ENCODE measurements around the gene ANKMY1. TPM values are rescaled to one million over a fixed set of nuclear protein-coding genes. Genes with fewer than 3 reads are reported as not detected.

Gene ANKMY1
- total RNA-seq, 2 experiments from 2014 or later: 25.7 to 26.2 TPM

- ATAC-seq (ENCODE audit: poor library complexity): no peak
- Histone ChIP-seq H3K4me3 (ENCODE audit: low read length) (no peak overlapping the region), H3K36me3 (ENCODE audit: insufficient read depth, low read length) (peaks cover 26% of the 10 kb centered on the region), H3K27ac (ENCODE audit: low read depth in 1 of 2, low read length in 2 of 2) (no peak overlapping the region), H3K9me3 (ENCODE audit: control insufficient read depth in 1 of 2, insufficient read depth in 1 of 2, low read length in 2 of 2) (peaks cover 9 to 17% of the 10 kb centered on the region in 2 experiments), H3K4me1 (ENCODE audit: insufficient read depth, low read length) (no peaks in the 10 kb centered on the region), H3K27me3 (ENCODE audit: control insufficient read depth in 1 of 2, insufficient read depth in 2 of 2, low read length in 2 of 2) (no peaks in the 10 kb centered on the region)
- H3K4me3 Mint-ChIP-seq: no peak overlapping the region
- H3K27ac Mint-ChIP-seq: no peak overlapping the region
- intact Hi-C loops (cut with DNase I, micrococcal nuclease): no loop called here
- no peaks in the 10 kb centered on the region for H3K27me3 Mint-ChIP-seq
- TF ChIP-seq, protein P1, sequence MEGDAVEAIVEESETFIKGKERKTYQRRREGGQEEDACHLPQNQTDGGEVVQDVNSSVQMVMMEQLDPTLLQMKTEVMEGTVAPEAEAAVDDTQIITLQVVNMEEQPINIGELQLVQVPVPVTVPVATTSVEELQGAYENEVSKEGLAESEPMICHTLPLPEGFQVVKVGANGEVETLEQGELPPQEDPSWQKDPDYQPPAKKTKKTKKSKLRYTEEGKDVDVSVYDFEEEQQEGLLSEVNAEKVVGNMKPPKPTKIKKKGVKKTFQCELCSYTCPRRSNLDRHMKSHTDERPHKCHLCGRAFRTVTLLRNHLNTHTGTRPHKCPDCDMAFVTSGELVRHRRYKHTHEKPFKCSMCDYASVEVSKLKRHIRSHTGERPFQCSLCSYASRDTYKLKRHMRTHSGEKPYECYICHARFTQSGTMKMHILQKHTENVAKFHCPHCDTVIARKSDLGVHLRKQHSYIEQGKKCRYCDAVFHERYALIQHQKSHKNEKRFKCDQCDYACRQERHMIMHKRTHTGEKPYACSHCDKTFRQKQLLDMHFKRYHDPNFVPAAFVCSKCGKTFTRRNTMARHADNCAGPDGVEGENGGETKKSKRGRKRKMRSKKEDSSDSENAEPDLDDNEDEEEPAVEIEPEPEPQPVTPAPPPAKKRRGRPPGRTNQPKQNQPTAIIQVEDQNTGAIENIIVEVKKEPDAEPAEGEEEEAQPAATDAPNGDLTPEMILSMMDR (IDR thresholded peaks at IDR 0.05): no peak
- peaks cover 92% of the 10 kb centered on the region for H3K36me3 Mint-ChIP-seq (ENCODE audit: low read depth)
- DNase-seq: no peak
- ChIA-PET POLR2A (no interaction called here), CTCF (no interaction called here)
- peaks cover 6% of the 10 kb centered on the region for H3K4me1 Mint-ChIP-seq (ENCODE audit: low read depth)
- peaks cover 22% of the 10 kb centered on the region for H3K9me3 Mint-ChIP-seq
Measured at GRCh38 chr2:240532031-240532775, 25.6 kb downstream of the ANKMY1 start.

GRCh38 chr2:240531038-240531437 lies 26.8 kb downstream of the ANKMY1 start:
- ATAC-seq (ENCODE audit: poor library complexity): no peak
- ChIA-PET POLR2A (no interaction called here), CTCF (no interaction called here)
- Mint-ChIP-seq H3K27me3 (no peaks in the 10 kb centered on the region), H3K4me1 (ENCODE audit: low read depth) (peaks cover 6% of the 10 kb centered on the region), H3K27ac (no peak overlapping the region), H3K36me3 (ENCODE audit: low read depth) (peaks cover 90% of the 10 kb centered on the region), H3K9me3 (peaks cover 25% of the 10 kb centered on the region), H3K4me3 (no peak overlapping the region)
- Histone ChIP-seq H3K27me3 (ENCODE audit: control insufficient read depth in 1 of 2, insufficient read depth in 2 of 2, low read length in 2 of 2) (no peaks in the 10 kb centered on the region), H3K27ac (ENCODE audit: low read depth in 1 of 2, low read length in 2 of 2) (no peak overlapping the region), H3K9me3 (ENCODE audit: control insufficient read depth in 1 of 2, insufficient read depth in 1 of 2, low read length in 2 of 2) (peaks cover 14 to 17% of the 10 kb centered on the region in 2 experiments), H3K4me1 (ENCODE audit: insufficient read depth, low read length) (no peaks in the 10 kb centered on the region), H3K4me3 (ENCODE audit: low read length) (no peak overlapping the region), H3K36me3 (ENCODE audit: insufficient read depth, low read length) (peaks cover 25% of the 10 kb centered on the region)
- no peak for DNase-seq
- intact Hi-C loops (cut with DNase I, micrococcal nuclease): no loop called here
- TF ChIP-seq, protein P1 (IDR thresholded peaks at IDR 0.05): no peak

GRCh38 chr2:240530181-240530580 lies 27.6 kb downstream of the ANKMY1 start:
- intact Hi-C loops (cut with DNase I, micrococcal nuclease): no loop called here
- H3K27me3 ChIP-seq (ENCODE audit: control insufficient read depth in 1 of 2, insufficient read depth in 2 of 2, low read length in 2 of 2): no peaks in the 10 kb centered on the region
- DNase-seq (no peak), ATAC-seq (ENCODE audit: poor library complexity) (no peak)
- H3K4me1 ChIP-seq (ENCODE audit: insufficient read depth, low read length): no peaks in the 10 kb centered on the region
- TF ChIP-seq, protein P1 (IDR thresholded peaks at IDR 0.05): no peak
- Mint-ChIP-seq H3K36me3 (ENCODE audit: low read depth) (peaks cover 88% of the 10 kb centered on the region), H3K4me1 (ENCODE audit: low read depth) (peaks cover 2% of the 10 kb centered on the region), H3K9me3 (peaks cover 25% of the 10 kb centered on the region), H3K27ac (no peak overlapping the region), H3K4me3 (no peak overlapping the region), H3K27me3 (no peaks in the 10 kb centered on the region)
- no peak overlapping the region for H3K4me3 ChIP-seq (ENCODE audit: low read length)
- peaks cover 21 to 23% of the 10 kb centered on the region in 2 experiments for H3K9me3 ChIP-seq (ENCODE audit: control insufficient read depth in 1 of 2, insufficient read depth in 1 of 2, low read length in 2 of 2)
- ChIA-PET POLR2A (no interaction called here), CTCF (no interaction called here)
- H3K36me3 ChIP-seq (ENCODE audit: insufficient read depth, low read length): peaks cover 30% of the 10 kb centered on the region
- H3K27ac ChIP-seq (ENCODE audit: low read depth in 1 of 2, low read length in 2 of 2): no peak overlapping the region
